ENCODE measurements around the gene OSBPL7. TPM values are rescaled to one million over a fixed set of nuclear protein-coding genes. Genes with fewer than 3 reads are reported as not detected.

The OSBPL7 gene, protein sequence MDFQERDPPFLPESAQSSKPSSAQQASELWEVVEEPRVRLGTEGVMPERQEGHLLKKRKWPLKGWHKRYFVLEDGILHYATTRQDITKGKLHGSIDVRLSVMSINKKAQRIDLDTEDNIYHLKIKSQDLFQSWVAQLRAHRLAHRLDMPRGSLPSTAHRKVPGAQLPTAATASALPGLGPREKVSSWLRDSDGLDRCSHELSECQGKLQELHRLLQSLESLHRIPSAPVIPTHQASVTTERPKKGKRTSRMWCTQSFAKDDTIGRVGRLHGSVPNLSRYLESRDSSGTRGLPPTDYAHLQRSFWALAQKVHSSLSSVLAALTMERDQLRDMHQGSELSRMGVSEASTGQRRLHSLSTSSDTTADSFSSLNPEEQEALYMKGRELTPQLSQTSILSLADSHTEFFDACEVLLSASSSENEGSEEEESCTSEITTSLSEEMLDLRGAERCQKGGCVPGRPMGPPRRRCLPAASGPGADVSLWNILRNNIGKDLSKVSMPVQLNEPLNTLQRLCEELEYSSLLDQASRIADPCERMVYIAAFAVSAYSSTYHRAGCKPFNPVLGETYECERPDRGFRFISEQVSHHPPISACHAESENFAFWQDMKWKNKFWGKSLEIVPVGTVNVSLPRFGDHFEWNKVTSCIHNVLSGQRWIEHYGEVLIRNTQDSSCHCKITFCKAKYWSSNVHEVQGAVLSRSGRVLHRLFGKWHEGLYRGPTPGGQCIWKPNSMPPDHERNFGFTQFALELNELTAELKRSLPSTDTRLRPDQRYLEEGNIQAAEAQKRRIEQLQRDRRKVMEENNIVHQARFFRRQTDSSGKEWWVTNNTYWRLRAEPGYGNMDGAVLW
- total RNA-seq (ENCODE audit: unreplicated experiment): 30.0 TPM
- long read RNA-seq: 0 reads

DNA sequence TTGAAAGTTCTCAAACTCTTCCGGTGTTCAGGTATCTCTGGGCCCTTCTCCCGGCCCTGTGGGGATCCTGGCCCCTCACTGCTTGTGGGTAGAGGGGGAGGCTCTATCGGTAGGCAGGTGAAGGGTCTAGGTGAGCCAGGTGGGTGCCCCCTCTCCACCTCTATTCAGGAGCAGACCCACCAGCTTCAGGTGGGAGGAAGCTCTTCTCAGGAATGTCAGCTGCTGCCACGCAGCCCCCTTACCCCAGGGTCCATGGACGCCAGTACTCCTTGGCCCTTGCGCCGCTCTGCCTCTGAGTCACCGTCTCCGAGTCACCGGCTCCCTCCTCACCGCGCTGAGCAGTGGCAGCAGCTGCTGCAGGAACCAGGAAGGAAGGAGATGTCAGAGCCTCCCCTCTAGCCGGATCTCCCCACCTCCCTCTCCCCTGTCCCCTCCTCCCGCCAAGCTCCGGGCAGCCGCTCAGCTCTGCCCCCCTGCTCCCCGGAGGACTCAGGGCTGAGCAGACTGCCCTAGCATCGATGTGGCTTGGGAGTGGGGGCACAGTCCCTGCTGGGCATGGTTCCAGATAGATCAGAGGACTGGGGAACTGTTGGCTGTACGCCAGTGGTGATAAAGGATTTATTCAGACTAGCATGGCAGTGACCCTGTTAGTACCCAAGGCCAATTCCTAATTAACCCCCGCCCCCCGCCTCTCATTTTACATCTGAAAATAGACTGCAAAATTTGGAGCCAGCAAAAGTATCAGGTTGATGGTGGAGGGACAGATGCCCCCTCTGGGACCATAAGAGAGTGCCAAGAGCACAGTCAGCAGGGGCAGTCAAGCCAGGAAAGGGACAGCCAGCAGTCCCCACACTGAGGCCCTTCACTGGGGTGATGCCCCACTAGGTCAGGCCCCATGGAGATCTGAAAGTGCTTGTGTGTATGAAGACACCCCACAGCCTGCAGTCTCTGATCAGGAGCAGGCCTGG is at the start of gene OSBPL7:
OSBPL7 (minus strand) TSS at position 371 of the 968 bp plus-strand sequence. CDS start 1,516 bp downstream, outside the sequence.
- Mint-ChIP-seq H3K9me3 (ENCODE audit: unreplicated experiment) (no peaks in the 10 kb centered on the region), H3K27ac (ENCODE audit: unreplicated experiment) (peak within 1 kb of the TSS; percentile 82), H3K4me3 (ENCODE audit: unreplicated experiment) (peak within 1 kb of the TSS; percentile 93), H3K36me3 (ENCODE audit: unreplicated experiment) (no peaks in the 10 kb centered on the region), H3K27me3 (ENCODE audit: unreplicated experiment) (peaks cover 10% of the 10 kb centered on the region), H3K4me1 (ENCODE audit: low read depth, unreplicated experiment) (peaks cover 11% of the 10 kb centered on the region)
- DNase-seq: peak; percentile 73
- TF ChIP-seq, protein P1, sequence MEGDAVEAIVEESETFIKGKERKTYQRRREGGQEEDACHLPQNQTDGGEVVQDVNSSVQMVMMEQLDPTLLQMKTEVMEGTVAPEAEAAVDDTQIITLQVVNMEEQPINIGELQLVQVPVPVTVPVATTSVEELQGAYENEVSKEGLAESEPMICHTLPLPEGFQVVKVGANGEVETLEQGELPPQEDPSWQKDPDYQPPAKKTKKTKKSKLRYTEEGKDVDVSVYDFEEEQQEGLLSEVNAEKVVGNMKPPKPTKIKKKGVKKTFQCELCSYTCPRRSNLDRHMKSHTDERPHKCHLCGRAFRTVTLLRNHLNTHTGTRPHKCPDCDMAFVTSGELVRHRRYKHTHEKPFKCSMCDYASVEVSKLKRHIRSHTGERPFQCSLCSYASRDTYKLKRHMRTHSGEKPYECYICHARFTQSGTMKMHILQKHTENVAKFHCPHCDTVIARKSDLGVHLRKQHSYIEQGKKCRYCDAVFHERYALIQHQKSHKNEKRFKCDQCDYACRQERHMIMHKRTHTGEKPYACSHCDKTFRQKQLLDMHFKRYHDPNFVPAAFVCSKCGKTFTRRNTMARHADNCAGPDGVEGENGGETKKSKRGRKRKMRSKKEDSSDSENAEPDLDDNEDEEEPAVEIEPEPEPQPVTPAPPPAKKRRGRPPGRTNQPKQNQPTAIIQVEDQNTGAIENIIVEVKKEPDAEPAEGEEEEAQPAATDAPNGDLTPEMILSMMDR (IDR thresholded peaks at IDR 0.05; ENCODE audit: partially characterized antibody, unreplicated experiment): no peak

DNA sequence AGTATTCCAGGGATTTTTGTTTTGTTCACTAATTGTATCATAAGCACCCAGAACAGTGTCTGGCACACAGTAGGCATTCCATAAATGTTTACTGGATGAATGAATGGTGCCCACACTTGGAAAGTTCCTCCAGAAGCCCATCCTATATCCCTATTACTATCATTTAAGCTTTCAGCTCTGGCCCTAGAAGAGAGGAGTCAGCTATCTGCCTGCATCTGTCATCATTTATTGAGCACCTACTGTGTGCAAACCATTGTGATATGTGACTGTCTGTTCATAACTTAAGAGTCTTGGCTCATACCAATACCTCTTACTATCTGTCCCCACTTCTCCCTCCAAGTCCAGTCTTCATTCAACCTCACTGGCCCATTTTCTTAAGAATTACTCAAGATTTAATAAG is 49.5 kb upstream of the OSBPL7 start:
- no peak overlapping the region for H3K4me3 Mint-ChIP-seq (ENCODE audit: unreplicated experiment)
- DNase-seq: no peak
- H3K36me3 Mint-ChIP-seq (ENCODE audit: unreplicated experiment): peaks cover 2% of the 10 kb centered on the region
- H3K27ac Mint-ChIP-seq (ENCODE audit: unreplicated experiment): no peak overlapping the region
- H3K27me3 Mint-ChIP-seq (ENCODE audit: unreplicated experiment): peaks cover 22% of the 10 kb centered on the region
- peaks cover 2% of the 10 kb centered on the region for H3K9me3 Mint-ChIP-seq (ENCODE audit: unreplicated experiment)
- TF ChIP-seq, protein P1 (IDR thresholded peaks at IDR 0.05; ENCODE audit: partially characterized antibody, unreplicated experiment): no peak
- H3K4me1 Mint-ChIP-seq (ENCODE audit: low read depth, unreplicated experiment): peaks cover 9% of the 10 kb centered on the region

DNA sequence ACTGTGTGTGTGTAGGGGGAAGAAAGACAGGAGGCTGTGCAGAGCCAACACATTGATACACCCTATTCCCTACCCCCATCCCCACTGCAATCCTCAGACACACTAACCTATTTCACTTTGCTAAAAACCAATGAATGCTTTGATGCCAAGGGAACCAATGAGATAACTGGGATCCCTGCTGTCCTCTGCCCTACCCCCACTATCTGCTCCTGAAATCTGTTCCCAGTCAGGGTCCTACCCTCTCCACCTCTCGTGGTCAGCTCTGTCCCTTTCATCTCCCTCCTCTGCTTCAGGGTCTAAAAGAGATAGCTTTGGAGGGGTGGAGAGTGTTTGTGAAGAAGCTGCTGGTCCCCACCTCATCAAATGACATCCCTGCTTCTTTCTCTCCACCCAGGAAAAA is 48.5 kb upstream of the OSBPL7 start:
- peaks cover 4% of the 10 kb centered on the region for H3K9me3 Mint-ChIP-seq (ENCODE audit: unreplicated experiment)
- H3K27ac Mint-ChIP-seq (ENCODE audit: unreplicated experiment): no peak overlapping the region
- no peak for DNase-seq
- H3K27me3 Mint-ChIP-seq (ENCODE audit: unreplicated experiment): peaks cover 22% of the 10 kb centered on the region
- peaks cover 5% of the 10 kb centered on the region for H3K36me3 Mint-ChIP-seq (ENCODE audit: unreplicated experiment)
- TF ChIP-seq, protein P1 (IDR thresholded peaks at IDR 0.05; ENCODE audit: partially characterized antibody, unreplicated experiment): no peak
- peaks cover 3% of the 10 kb centered on the region for H3K4me1 Mint-ChIP-seq (ENCODE audit: low read depth, unreplicated experiment)
- no peak overlapping the region for H3K4me3 Mint-ChIP-seq (ENCODE audit: unreplicated experiment)

DNA sequence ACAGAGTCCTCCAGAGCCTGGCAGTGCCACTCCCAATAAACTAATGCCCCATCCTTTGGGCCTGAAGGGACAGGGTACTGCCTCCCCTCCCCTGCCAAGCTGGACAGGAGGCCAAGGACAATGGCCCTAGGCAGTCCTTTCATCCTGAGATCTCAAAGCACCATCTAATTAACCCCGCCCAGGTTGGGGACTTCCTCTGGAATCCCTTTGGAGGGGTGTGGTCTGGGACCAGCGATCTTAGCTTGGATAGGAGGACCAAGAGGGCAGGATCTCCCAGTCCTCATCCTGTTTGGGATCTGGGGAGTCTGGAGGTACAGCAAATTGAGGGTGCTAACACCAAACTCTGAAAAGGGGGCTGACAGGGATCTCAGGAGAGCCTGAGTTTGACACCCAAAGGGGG is 47.5 kb upstream of the OSBPL7 start:
- TF ChIP-seq, protein P1 (IDR thresholded peaks at IDR 0.05; ENCODE audit: partially characterized antibody, unreplicated experiment): no peak
- H3K27me3 Mint-ChIP-seq (ENCODE audit: unreplicated experiment): peaks cover 24% of the 10 kb centered on the region
- H3K27ac Mint-ChIP-seq (ENCODE audit: unreplicated experiment): no peak overlapping the region
- H3K36me3 Mint-ChIP-seq (ENCODE audit: unreplicated experiment): peaks cover 5% of the 10 kb centered on the region
- H3K4me3 Mint-ChIP-seq (ENCODE audit: unreplicated experiment): no peak overlapping the region
- DNase-seq: no peak
- H3K4me1 Mint-ChIP-seq (ENCODE audit: low read depth, unreplicated experiment): no peaks in the 10 kb centered on the region
- peaks cover 4% of the 10 kb centered on the region for H3K9me3 Mint-ChIP-seq (ENCODE audit: unreplicated experiment)
